Sigmoid colon (tissue), 4 donors: ENCODE data around the gene TCF12.

Experiments
- POLR2A ChIP-seq, 2 donors: fragments of 450-650 bp; IDR thresholded peaks; one replicate each; pipeline ENCODE4 v1.6.1; 2016; ENCODE audit warnings: antibody characterized with exemption in 2 of 2, mild to moderate bottlenecking in 2 of 2, moderate library complexity in 2 of 2
- POLR2AphosphoS5 ChIP-seq, 4 donors: sonication (generic); formaldehyde crosslinking; IDR thresholded peaks; one replicate each; pipeline ENCODE4 v1.6.1; 2017; ENCODE audit warnings: antibody characterized with exemption in 4 of 4
- TF ChIP-seq, protein P1 (sequence below), 4 experiments: fragments of 450-650 bp in 3 of 4; fragments of 200-600 bp in 1 of 4; IDR thresholded peaks; one replicate each; pipeline ENCODE4 v1.5.1; 2016 to 2019; ENCODE audit warnings: antibody characterized with exemption in 4 of 4, mild to moderate bottlenecking in 3 of 4, moderate library complexity in 2 of 4

GRCh38 chr15:57190208-57190607 is 271.8 kb downstream of the TCF12 start:
- TF ChIP-seq POLR2A (IDR thresholded peaks at IDR 0.05) (no peak), POLR2AphosphoS5 (IDR thresholded peaks at IDR 0.05) (no peak)
- TF ChIP-seq, protein P1, sequence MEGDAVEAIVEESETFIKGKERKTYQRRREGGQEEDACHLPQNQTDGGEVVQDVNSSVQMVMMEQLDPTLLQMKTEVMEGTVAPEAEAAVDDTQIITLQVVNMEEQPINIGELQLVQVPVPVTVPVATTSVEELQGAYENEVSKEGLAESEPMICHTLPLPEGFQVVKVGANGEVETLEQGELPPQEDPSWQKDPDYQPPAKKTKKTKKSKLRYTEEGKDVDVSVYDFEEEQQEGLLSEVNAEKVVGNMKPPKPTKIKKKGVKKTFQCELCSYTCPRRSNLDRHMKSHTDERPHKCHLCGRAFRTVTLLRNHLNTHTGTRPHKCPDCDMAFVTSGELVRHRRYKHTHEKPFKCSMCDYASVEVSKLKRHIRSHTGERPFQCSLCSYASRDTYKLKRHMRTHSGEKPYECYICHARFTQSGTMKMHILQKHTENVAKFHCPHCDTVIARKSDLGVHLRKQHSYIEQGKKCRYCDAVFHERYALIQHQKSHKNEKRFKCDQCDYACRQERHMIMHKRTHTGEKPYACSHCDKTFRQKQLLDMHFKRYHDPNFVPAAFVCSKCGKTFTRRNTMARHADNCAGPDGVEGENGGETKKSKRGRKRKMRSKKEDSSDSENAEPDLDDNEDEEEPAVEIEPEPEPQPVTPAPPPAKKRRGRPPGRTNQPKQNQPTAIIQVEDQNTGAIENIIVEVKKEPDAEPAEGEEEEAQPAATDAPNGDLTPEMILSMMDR (IDR thresholded peaks at IDR 0.05) = no peak
